ENCODE results near the gene PLA2G4B. TPM values are rescaled to one million over a fixed set of nuclear protein-coding genes. Genes with fewer than 3 reads are reported as not detected.

The PLA2G4B gene
- total RNA-seq, 1 donor from 2014 or later = 13.1 TPM

DNA sequence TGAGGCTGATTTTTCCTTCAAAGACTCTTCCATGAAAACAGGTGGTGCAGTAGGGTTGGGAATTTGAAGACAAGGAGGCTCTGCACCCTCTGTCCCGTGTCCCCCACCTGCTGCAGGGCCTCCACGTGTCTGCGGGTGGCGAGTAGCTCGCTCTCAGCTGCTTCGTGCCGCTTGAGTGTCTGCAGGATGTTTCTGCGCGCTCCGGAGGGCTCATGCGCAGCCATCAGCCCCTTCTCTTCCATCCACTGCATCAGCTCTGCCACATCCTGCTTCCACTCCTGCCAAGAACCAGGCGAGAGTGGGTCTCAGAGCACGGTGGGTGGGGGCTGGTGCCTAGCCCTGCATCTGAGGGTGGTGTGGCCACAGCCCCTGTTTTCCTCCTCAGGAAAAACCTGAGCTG is 37.4 kb downstream of the PLA2G4B start:
- Mint-ChIP-seq H3K4me3 (ENCODE audit: low read depth) (no peak overlapping the region), H3K9me3 (ENCODE audit: low read depth) (no peaks in the 10 kb centered on the region), H3K27ac (no peak overlapping the region), H3K4me1 (ENCODE audit: low read depth) (no peaks in the 10 kb centered on the region), H3K36me3 (ENCODE audit: insufficient read depth) (no peaks in the 10 kb centered on the region), H3K27me3 (peaks cover 26% of the 10 kb centered on the region)
- DNase-seq (ENCODE audit: low spot score, unreplicated experiment) = no peak
- TF ChIP-seq, protein P1, sequence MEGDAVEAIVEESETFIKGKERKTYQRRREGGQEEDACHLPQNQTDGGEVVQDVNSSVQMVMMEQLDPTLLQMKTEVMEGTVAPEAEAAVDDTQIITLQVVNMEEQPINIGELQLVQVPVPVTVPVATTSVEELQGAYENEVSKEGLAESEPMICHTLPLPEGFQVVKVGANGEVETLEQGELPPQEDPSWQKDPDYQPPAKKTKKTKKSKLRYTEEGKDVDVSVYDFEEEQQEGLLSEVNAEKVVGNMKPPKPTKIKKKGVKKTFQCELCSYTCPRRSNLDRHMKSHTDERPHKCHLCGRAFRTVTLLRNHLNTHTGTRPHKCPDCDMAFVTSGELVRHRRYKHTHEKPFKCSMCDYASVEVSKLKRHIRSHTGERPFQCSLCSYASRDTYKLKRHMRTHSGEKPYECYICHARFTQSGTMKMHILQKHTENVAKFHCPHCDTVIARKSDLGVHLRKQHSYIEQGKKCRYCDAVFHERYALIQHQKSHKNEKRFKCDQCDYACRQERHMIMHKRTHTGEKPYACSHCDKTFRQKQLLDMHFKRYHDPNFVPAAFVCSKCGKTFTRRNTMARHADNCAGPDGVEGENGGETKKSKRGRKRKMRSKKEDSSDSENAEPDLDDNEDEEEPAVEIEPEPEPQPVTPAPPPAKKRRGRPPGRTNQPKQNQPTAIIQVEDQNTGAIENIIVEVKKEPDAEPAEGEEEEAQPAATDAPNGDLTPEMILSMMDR (IDR thresholded peaks at IDR 0.05; ENCODE audit: unreplicated experiment) = no peak

DNA sequence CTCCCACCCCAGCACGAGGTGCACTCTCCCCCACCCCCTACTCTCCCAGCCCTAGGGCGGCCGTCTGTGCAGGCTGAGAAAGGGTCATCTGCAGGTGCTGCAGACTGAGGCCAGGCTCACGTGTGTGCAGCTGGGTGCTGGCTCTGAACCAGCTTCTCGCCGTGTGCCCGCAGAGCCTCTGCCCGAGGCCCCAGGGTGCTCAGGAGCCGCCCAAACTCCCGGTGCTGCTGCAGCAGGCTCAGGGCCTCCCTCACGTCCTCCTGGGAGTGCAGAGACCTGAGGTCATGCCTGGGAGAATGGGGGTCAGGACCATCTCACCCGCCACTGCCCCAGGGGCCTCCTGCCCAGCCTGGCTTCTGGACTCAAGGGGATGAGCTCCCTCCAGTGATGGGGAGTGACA is 38.0 kb downstream of the PLA2G4B start:
- H3K4me3 Mint-ChIP-seq (ENCODE audit: low read depth) = no peak overlapping the region
- TF ChIP-seq, protein P1 (IDR thresholded peaks at IDR 0.05; ENCODE audit: unreplicated experiment) = no peak
- H3K4me1 Mint-ChIP-seq (ENCODE audit: low read depth) = peaks cover 1% of the 10 kb centered on the region
- no peak overlapping the region for H3K27ac Mint-ChIP-seq
- no peaks in the 10 kb centered on the region for H3K9me3 Mint-ChIP-seq (ENCODE audit: low read depth)
- peaks cover 33% of the 10 kb centered on the region for H3K27me3 Mint-ChIP-seq
- DNase-seq (ENCODE audit: low spot score, unreplicated experiment) = no peak
- no peaks in the 10 kb centered on the region for H3K36me3 Mint-ChIP-seq (ENCODE audit: insufficient read depth)

DNA sequence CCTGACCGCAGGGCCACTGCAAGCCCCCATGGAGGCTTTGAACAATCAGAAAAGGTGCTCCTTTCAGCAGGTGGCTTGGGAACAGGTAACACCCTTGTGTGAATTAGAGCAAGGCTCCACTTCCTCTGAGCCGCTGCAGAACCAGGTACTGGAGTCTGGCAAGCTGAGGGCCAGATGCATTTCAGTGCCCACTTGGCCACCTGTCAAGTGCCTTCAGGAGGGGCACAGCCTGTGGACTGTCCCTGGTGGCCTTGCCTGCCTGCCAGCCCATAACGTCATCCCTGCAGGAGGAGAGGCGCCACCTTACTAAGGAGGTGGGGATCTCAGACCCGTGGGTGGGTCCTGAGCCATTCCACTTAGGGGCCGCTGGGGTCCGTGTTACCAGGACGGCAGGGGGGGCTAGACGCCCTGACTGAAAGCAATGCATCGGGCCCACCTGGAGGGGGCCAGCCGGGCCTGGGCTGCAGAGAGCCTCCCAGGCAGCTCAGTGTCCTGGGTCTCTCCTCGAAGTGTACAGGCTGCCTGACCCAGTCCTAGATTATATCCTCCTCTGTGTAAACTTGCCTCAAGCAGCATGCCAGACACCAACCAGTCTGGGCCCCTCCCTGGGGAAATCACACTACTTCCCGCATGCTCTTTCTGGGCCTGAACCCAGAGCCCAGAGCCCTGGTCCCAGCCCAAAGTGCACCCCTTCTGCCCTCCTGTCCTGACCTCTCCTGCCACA is 39.1 kb downstream of the PLA2G4B start:
- TF ChIP-seq, protein P1 (IDR thresholded peaks at IDR 0.05; ENCODE audit: unreplicated experiment) = no peak
- H3K9me3 Mint-ChIP-seq (ENCODE audit: low read depth) = no peaks in the 10 kb centered on the region
- H3K27ac Mint-ChIP-seq = peak overlapping the region; percentile 57
- H3K4me3 Mint-ChIP-seq (ENCODE audit: low read depth) = no peak overlapping the region
- DNase-seq (ENCODE audit: low spot score, unreplicated experiment) = no peak
- no peaks in the 10 kb centered on the region for H3K36me3 Mint-ChIP-seq (ENCODE audit: insufficient read depth)
- H3K27me3 Mint-ChIP-seq = peaks cover 36% of the 10 kb centered on the region
- H3K4me1 Mint-ChIP-seq (ENCODE audit: low read depth) = peaks cover 4% of the 10 kb centered on the region

DNA sequence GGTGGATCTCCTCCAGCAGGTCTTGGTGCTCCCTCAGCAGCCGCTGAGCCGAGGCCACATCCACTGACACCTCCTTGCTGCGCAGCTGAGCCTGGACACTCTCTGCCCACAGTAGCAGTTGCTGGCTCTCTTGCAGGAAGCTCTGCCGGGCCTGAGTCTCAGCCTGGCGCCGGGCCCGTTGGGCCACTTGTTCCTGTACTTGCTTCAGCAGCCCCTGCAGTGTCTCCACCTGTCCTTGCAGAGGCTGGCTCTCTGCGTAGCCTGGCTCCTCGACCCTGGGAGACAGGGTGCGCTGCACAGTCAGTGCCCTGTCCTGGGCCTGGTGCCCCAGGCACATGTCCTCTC is 39.7 kb downstream of the PLA2G4B start:
- Mint-ChIP-seq H3K9me3 (ENCODE audit: low read depth) (no peaks in the 10 kb centered on the region), H3K27ac (peak overlapping the region; percentile 57), H3K27me3 (peaks cover 36% of the 10 kb centered on the region), H3K4me3 (ENCODE audit: low read depth) (no peak overlapping the region), H3K36me3 (ENCODE audit: insufficient read depth) (no peaks in the 10 kb centered on the region), H3K4me1 (ENCODE audit: low read depth) (peaks cover 4% of the 10 kb centered on the region)
- DNase-seq (ENCODE audit: low spot score, unreplicated experiment) = no peak
- TF ChIP-seq, protein P1 (IDR thresholded peaks at IDR 0.05; ENCODE audit: unreplicated experiment) = no peak

DNA sequence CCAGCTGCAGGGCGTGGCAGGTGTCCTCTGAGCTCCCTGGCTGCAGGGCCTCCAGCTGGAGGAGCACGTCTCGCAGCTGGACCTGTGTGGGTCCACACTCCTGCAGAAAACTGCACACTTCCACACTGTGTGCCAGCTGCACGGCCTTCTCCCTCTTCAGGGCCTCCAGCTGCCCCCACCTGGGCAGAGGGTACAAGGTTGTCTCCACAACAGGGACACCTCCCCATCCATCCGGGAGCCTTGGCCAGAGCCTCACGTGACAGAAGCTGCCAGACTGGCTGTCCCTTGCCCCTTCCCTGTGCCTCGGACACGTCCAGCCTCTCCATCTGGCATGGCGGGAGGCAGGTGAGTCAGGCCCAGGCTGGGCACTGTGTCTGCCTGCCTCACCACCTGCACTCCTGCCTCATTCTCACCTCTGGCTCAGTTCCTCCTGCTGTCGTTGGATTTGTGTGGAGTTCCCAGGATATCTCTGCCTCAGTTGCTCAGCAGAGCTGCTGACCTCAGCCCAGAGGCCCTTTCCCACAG is 40.7 kb downstream of the PLA2G4B start:
- H3K4me3 Mint-ChIP-seq (ENCODE audit: low read depth) = no peak overlapping the region
- H3K9me3 Mint-ChIP-seq (ENCODE audit: low read depth) = no peaks in the 10 kb centered on the region
- DNase-seq (ENCODE audit: low spot score, unreplicated experiment) = no peak
- peaks cover 4% of the 10 kb centered on the region for H3K4me1 Mint-ChIP-seq (ENCODE audit: low read depth)
- H3K27ac Mint-ChIP-seq = no peak overlapping the region
- TF ChIP-seq, protein P1 (IDR thresholded peaks at IDR 0.05; ENCODE audit: unreplicated experiment) = no peak
- no peaks in the 10 kb centered on the region for H3K36me3 Mint-ChIP-seq (ENCODE audit: insufficient read depth)
- H3K27me3 Mint-ChIP-seq = peaks cover 40% of the 10 kb centered on the region
